Astrocyte (in vitro differentiated cells and primary cell): Measurements from ENCODE around the gene MEDAG. TPM values are rescaled to one million over a fixed set of nuclear protein-coding genes. Genes with fewer than 3 reads are reported as not detected.
A peak's percentile ranks its signal among the peaks of the same experiment; 100 is the strongest.

Experiments used
- DNase-seq: peaks from one replicate; pipeline ENCODE4 v3.0.0-alpha.2; 2010; ENCODE audit warnings: low read depth
- FAIRE-seq: peaks from 2 replicates; lab custom pipeline; 2011; peaks lifted over from hg19 to GRCh38; lab: Jason Lieb, UNC
- H2AFZ ChIP-seq: 2 replicates; pipeline ENCODE4 v1.6.0; 2012; ENCODE audit warnings: low read depth, low read length, inconsistent platforms
- H3K27ac ChIP-seq: 2 replicates; pipeline ENCODE4 v1.5.1; 2011; ENCODE audit warnings: low read depth, low read length, inconsistent platforms
- H3K27me3 ChIP-seq: 2 replicates; pipeline ENCODE4 v1.6.0; 2011; ENCODE audit warnings: low read length, inconsistent platforms; ENCODE audit not compliant: insufficient read depth
- H3K36me3 ChIP-seq: 2 replicates; pipeline ENCODE4 v1.5.1; 2011; ENCODE audit warnings: low read length, inconsistent platforms; ENCODE audit not compliant: insufficient read depth
- H3K4me1 ChIP-seq: 2 replicates; pipeline ENCODE4 v1.5.1; 2011; ENCODE audit warnings: low read length, inconsistent platforms; ENCODE audit not compliant: insufficient read depth
- H3K4me2 ChIP-seq: 2 replicates; pipeline ENCODE4 v1.6.0; 2012; ENCODE audit warnings: low read length, inconsistent platforms
- H3K4me3 ChIP-seq: 2 replicates; pipeline ENCODE4 v1.5.1; 2011; ENCODE audit warnings: low read depth, mild to moderate bottlenecking, low read length, inconsistent platforms; ENCODE audit not compliant: insufficient read depth
- H3K79me2 ChIP-seq: 2 replicates; pipeline ENCODE4 v1.6.0; 2012; ENCODE audit warnings: mild to moderate bottlenecking, low read length, inconsistent platforms; ENCODE audit not compliant: insufficient read depth
- H3K9ac ChIP-seq: 2 replicates; pipeline ENCODE4 v1.6.0; 2012; ENCODE audit warnings: mild to moderate bottlenecking, low read length, inconsistent platforms
- H3K9me3 ChIP-seq: 2 replicates; pipeline ENCODE4 v1.5.1; 2012; ENCODE audit warnings: low read depth, mild to moderate bottlenecking, low read length, inconsistent platforms; ENCODE audit not compliant: insufficient read depth
- H4K20me1 ChIP-seq: 2 replicates; pipeline ENCODE4 v1.6.0; 2012; ENCODE audit warnings: low read length, inconsistent platforms; ENCODE audit not compliant: insufficient read depth
- H3K27ac Mint-ChIP-seq: one replicate; pipeline ENCODE4 v1.8.0; 2021; ENCODE audit warnings: mild to moderate bottlenecking, mixed read lengths; ENCODE audit not compliant: unreplicated experiment
- H3K27me3 Mint-ChIP-seq: one replicate; pipeline ENCODE4 v1.8.0; 2021; ENCODE audit warnings: low read depth, mixed read lengths; ENCODE audit not compliant: unreplicated experiment
- H3K36me3 Mint-ChIP-seq: one replicate; pipeline ENCODE4 v1.8.0; 2021; ENCODE audit warnings: low read depth, mixed read lengths; ENCODE audit not compliant: unreplicated experiment
- H3K4me1 Mint-ChIP-seq: one replicate; pipeline ENCODE4 v1.8.0; 2021; ENCODE audit warnings: low read depth, mixed read lengths; ENCODE audit not compliant: unreplicated experiment
- H3K4me3 Mint-ChIP-seq: one replicate; pipeline ENCODE4 v1.8.0; 2021; ENCODE audit warnings: mild to moderate bottlenecking, moderate library complexity, mixed read lengths; ENCODE audit not compliant: unreplicated experiment
- H3K9me3 Mint-ChIP-seq: one replicate; pipeline ENCODE4 v1.8.0; 2021; ENCODE audit warnings: mild to moderate bottlenecking, mixed read lengths; ENCODE audit not compliant: unreplicated experiment
- CTCF ChIP-seq: IDR thresholded peaks from 2 replicates; pipeline ENCODE4 v1.5.1; 2011; ENCODE audit warnings: low read depth, mild to moderate bottlenecking, inconsistent platforms, low read length, moderate library complexity; ENCODE audit not compliant: insufficient read depth
- EZH2 ChIP-seq: IDR thresholded peaks from 2 replicates; pipeline ENCODE4 v1.6.1; 2012; ENCODE audit warnings: mild to moderate bottlenecking, low read length, inconsistent platforms; ENCODE audit not compliant: insufficient read depth
- total RNA-seq: library from RNA; stranded (reverse); gene quantifications from 2 replicates; pipeline ENCODE4 v1.2.1, GENCODE V29; 2021

Gene MEDAG
- total RNA-seq, 1 donor from 2014 or later, result 1.5 TPM

- Histone ChIP-seq H3K79me2 (peaks cover 3% of the 10 kb centered on the region), H3K9ac (peak overlapping the region; percentile 91), H3K27ac (peak overlapping the region; percentile 100), H2AFZ (no peak overlapping the region), H4K20me1 (no peaks in the 10 kb centered on the region), H3K4me3 (no peak overlapping the region), H3K4me2 (no peak overlapping the region), H3K9me3 (no peaks in the 10 kb centered on the region), H3K4me1 (peaks cover 66% of the 10 kb centered on the region), H3K36me3 (no peaks in the 10 kb centered on the region), H3K27me3 (no peaks in the 10 kb centered on the region)
- Mint-ChIP-seq H3K27ac (no peak overlapping the region), H3K4me1 (peaks cover 53% of the 10 kb centered on the region), H3K9me3 (no peaks in the 10 kb centered on the region), H3K36me3 (no peaks in the 10 kb centered on the region), H3K27me3 (no peaks in the 10 kb centered on the region), H3K4me3 (no peak overlapping the region)
- TF ChIP-seq CTCF (no peak), EZH2 (no peak)
- DNase-seq (no peak), FAIRE-seq (no peak)
Measured at GRCh38 chr13:30866677-30867076, 39.4 kb upstream of the MEDAG start.

GRCh38 chr13:30867089-30867669 lies 38.9 kb upstream of the MEDAG start:
- no peak overlapping the region for H3K9ac ChIP-seq
- DNase-seq (no peak), FAIRE-seq (no peak)
- no peaks in the 10 kb centered on the region for H3K9me3 ChIP-seq
- no peak overlapping the region for H3K4me2 ChIP-seq
- TF ChIP-seq EZH2 (no peak), CTCF (no peak)
- H4K20me1 ChIP-seq, result no peaks in the 10 kb centered on the region
- Mint-ChIP-seq H3K4me1 (peaks cover 58% of the 10 kb centered on the region), H3K4me3 (no peak overlapping the region), H3K27me3 (no peaks in the 10 kb centered on the region), H3K36me3 (no peaks in the 10 kb centered on the region), H3K9me3 (no peaks in the 10 kb centered on the region), H3K27ac (no peak overlapping the region)
- no peak overlapping the region for H2AFZ ChIP-seq
- no peaks in the 10 kb centered on the region for H3K27me3 ChIP-seq
- H3K27ac ChIP-seq, result no peak overlapping the region
- peaks cover 71% of the 10 kb centered on the region for H3K4me1 ChIP-seq
- H3K79me2 ChIP-seq, result peaks cover 4% of the 10 kb centered on the region
- no peaks in the 10 kb centered on the region for H3K36me3 ChIP-seq
- no peak overlapping the region for H3K4me3 ChIP-seq

GRCh38 chr13:30868799-30869470 lies 37.1 kb upstream of the MEDAG start:
- Mint-ChIP-seq H3K27me3 (no peaks in the 10 kb centered on the region), H3K4me1 (peaks cover 65% of the 10 kb centered on the region), H3K36me3 (no peaks in the 10 kb centered on the region), H3K27ac (peak overlapping the region; percentile 34), H3K9me3 (no peaks in the 10 kb centered on the region), H3K4me3 (peak overlapping the region; percentile 7)
- H3K27ac ChIP-seq, result peak overlapping the region; percentile 100
- no peaks in the 10 kb centered on the region for H3K36me3 ChIP-seq
- peaks cover 4% of the 10 kb centered on the region for H3K79me2 ChIP-seq
- no peak overlapping the region for H3K4me3 ChIP-seq
- peak; percentile 53 for DNase-seq
- no peak for TF ChIP-seq CTCF
- no peak for TF ChIP-seq EZH2
- H3K4me2 ChIP-seq, result peak overlapping the region; percentile 75
- H2AFZ ChIP-seq, result no peak overlapping the region
- H3K27me3 ChIP-seq, result no peaks in the 10 kb centered on the region
- H3K9ac ChIP-seq, result peak overlapping the region; percentile 86
- peaks cover 75% of the 10 kb centered on the region for H3K4me1 ChIP-seq
- FAIRE-seq, result peak; percentile 43
- H3K9me3 ChIP-seq, result no peaks in the 10 kb centered on the region
- no peaks in the 10 kb centered on the region for H4K20me1 ChIP-seq
